PFSK-1 (cell line): Measurements from ENCODE around the gene NADSYN1.

Experiments used
- FOXP2 ChIP-seq: optimal IDR thresholded peaks from 2 replicates; pipeline ENCODE3; 2011; ENCODE audit warnings: borderline replicate concordance, control low read depth, inconsistent platforms; ENCODE audit not compliant: insufficient read depth; ENCODE audit errors: extremely low read length, extremely low read depth
- POLR2AphosphoS5 ChIP-seq: IDR thresholded peaks from 2 replicates; pipeline ENCODE4 v1.6.1; 2012; ENCODE audit warnings: low read depth, mild to moderate bottlenecking, control low read depth, low read length, moderate library complexity
- REST ChIP-seq, 2 experiments: IDR thresholded peaks; 2 replicates each; pipeline versions ENCODE4 v1.6.1 to v1.8.0; 2011 to 2012; ENCODE audit warnings: low read depth in 2 of 2, low read length in 2 of 2, control low read depth in 1 of 2, inconsistent platforms in 1 of 2, mild to moderate bottlenecking in 1 of 2, moderate library complexity in 1 of 2; ENCODE audit not compliant: insufficient read depth in 1 of 2
- SIN3A ChIP-seq: IDR thresholded peaks from 2 replicates; pipeline ENCODE4 v1.6.1; 2012; ENCODE audit warnings: mild to moderate bottlenecking, low read length, moderate library complexity, borderline replicate concordance; ENCODE audit not compliant: insufficient read depth
- TAF1 ChIP-seq: IDR thresholded peaks from 2 replicates; pipeline ENCODE4 v1.6.1; 2012; ENCODE audit warnings: low read length, control low read depth, borderline replicate concordance; ENCODE audit not compliant: insufficient read depth

GRCh38 chr11:71548716-71549151 lies 95.7 kb downstream of the NADSYN1 start:
- no peak for TF ChIP-seq SIN3A
- TF ChIP-seq POLR2AphosphoS5, result no peak
- no peak for TF ChIP-seq TAF1
- no peak for TF ChIP-seq REST (IDR thresholded peaks at IDR 0.05; ENCODE audit: insufficient read depth in 1 of 2, low read depth in 2 of 2, low read length in 2 of 2)
- no peak for TF ChIP-seq FOXP2
